ENCODE results near the gene ATF6. TPM values are rescaled to one million over a fixed set of nuclear protein-coding genes. Genes with fewer than 3 reads are reported as not detected.

The ATF6 gene
- total RNA-seq, 1 experiment from 2014 or later, result 56.3 TPM

DNA sequence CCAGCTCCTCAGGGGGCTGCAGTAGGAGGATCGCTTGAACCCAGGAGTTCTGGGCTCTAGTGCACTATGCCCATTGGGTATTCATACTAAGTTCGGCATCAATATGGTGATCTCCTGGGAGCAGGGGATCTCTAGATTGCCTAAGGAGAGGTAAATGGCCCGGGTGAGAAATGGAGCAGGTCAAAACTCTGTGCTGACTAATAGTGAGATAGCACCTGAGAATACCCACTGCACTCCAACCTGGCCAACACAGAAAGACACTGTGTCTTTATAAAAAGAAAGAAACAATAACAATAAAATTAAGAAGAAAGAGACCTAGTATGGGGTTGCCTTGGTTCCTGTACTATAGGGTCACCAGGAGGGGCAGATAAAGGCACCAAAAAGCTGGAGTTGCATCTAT is 30.3 kb upstream of the ATF6 start:
- H3K27me3 Mint-ChIP-seq (ENCODE audit: insufficient read depth, unreplicated experiment), result no peaks in the 10 kb centered on the region
- TSS peak; percentile 22 for BruUV-seq (replicated peaks)
- TF ChIP-seq CTCF (IDR thresholded peaks at IDR 0.05; ENCODE audit: unreplicated experiment), result no peak
- POLR2A ChIA-PET, result interaction anchor here (0.7 to 10.3 kb wide), 4 partner anchors 8 to 431 kb away, joined by 3 to 119 read pairs (median 31); partner anchors contain the start of gene DUSP12
- peak overlapping the region; percentile 87 for H3K27ac Mint-ChIP-seq (ENCODE audit: low read depth, unreplicated experiment)
- no peak for DNase-seq (ENCODE audit: unreplicated experiment)
- peaks cover 29% of the 10 kb centered on the region for H3K4me1 Mint-ChIP-seq (ENCODE audit: insufficient read depth, unreplicated experiment)
- H3K9me3 Mint-ChIP-seq (ENCODE audit: unreplicated experiment), result no peaks in the 10 kb centered on the region
- intact Hi-C loops (cut with micrococcal nuclease), result loop anchor here (10.0 kb wide), 1 partner anchor 511 kb away; the partner anchor contains the start of genes APOA2 and TOMM40L
- H3K4me3 Mint-ChIP-seq (ENCODE audit: unreplicated experiment), result peak overlapping the region; percentile 56
- CTCF ChIA-PET, result interaction anchor here (0.9 to 10.2 kb wide), 8 partner anchors 7 to 544 kb away, joined by 4 to 121 read pairs (median 6); partner anchors contain the start of genes DUSP12, FCRLA and SDHC
- no peaks in the 10 kb centered on the region for H3K36me3 Mint-ChIP-seq (ENCODE audit: insufficient read depth, unreplicated experiment)

DNA sequence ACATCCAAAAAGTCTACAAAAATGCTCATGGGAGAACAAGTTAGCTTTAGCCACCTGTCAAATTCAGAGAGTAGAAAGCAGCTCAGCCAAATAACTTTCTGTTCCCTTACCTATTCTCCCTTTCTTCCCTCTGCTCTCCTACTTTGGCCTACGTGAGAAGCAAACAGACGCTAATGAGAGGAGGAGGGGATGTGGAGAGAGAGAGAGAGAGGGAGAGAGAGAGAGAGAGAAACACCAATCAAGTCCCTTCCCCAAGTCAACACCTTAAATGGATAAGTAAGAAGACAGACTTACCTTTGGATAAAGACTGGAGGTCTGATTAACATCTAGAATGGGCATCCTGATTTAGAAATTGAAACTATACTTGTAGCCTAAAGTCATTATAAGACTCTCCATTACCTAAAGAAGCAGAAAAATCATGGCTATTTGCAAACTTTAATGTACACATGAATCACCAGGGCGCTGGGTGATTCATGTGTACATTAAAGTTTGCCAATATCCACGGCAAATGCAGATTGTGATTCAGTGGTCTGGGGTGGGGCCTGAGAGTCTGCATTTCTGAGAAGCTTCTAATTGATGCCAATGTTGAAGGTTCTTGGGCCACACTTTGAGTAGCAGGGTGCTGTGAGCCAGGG is 29.7 kb upstream of the ATF6 start:
- peak; percentile 88 for DNase-seq (ENCODE audit: unreplicated experiment)
- no peak for TF ChIP-seq CTCF (IDR thresholded peaks at IDR 0.05; ENCODE audit: unreplicated experiment)
- H3K4me3 Mint-ChIP-seq (ENCODE audit: unreplicated experiment), result peak overlapping the region; percentile 56
- CTCF ChIA-PET, result interaction anchor here (0.7 to 10.2 kb wide), 10 partner anchors 7 to 534 kb away, joined by 3 to 121 read pairs (median 8); partner anchors contain the start of genes DUSP12, FCRLA, NDUFS2 and SDHC
- POLR2A ChIA-PET, result interaction anchor here (0.7 to 10.3 kb wide), 8 partner anchors 9 to 511 kb away, joined by 3 to 119 read pairs (median 4); partner anchors contain the start of genes DUSP12 and TOMM40L
- peak overlapping the region; percentile 87 for H3K27ac Mint-ChIP-seq (ENCODE audit: low read depth, unreplicated experiment)
- peaks cover 29% of the 10 kb centered on the region for H3K4me1 Mint-ChIP-seq (ENCODE audit: insufficient read depth, unreplicated experiment)
- no TSS peak for BruUV-seq (replicated peaks)
- intact Hi-C loops (cut with micrococcal nuclease), result loop anchor here (10.0 kb wide), 1 partner anchor 512 kb away; the partner anchor contains the start of genes APOA2 and TOMM40L
- H3K27me3 Mint-ChIP-seq (ENCODE audit: insufficient read depth, unreplicated experiment), result no peaks in the 10 kb centered on the region
- no peaks in the 10 kb centered on the region for H3K36me3 Mint-ChIP-seq (ENCODE audit: insufficient read depth, unreplicated experiment)
- no peaks in the 10 kb centered on the region for H3K9me3 Mint-ChIP-seq (ENCODE audit: unreplicated experiment)

GRCh38 chr1:161737625-161738024 is 28.5 kb upstream of the ATF6 start:
- no TSS peak for BruUV-seq (replicated peaks)
- intact Hi-C loops (cut with micrococcal nuclease), result loop anchor here (1.0 to 10.0 kb wide), 2 partner anchors 90 to 513 kb away; partner anchors contain the start of genes APOA2 and TOMM40L
- Mint-ChIP-seq H3K27me3 (ENCODE audit: insufficient read depth, unreplicated experiment) (no peaks in the 10 kb centered on the region), H3K9me3 (ENCODE audit: unreplicated experiment) (no peaks in the 10 kb centered on the region), H3K4me3 (ENCODE audit: unreplicated experiment) (no peak overlapping the region), H3K27ac (ENCODE audit: low read depth, unreplicated experiment) (no peak overlapping the region), H3K4me1 (ENCODE audit: insufficient read depth, unreplicated experiment) (peaks cover 29% of the 10 kb centered on the region), H3K36me3 (ENCODE audit: insufficient read depth, unreplicated experiment) (no peaks in the 10 kb centered on the region)
- no peak for DNase-seq (ENCODE audit: unreplicated experiment)
- POLR2A ChIA-PET, result interaction anchor here (0.6 to 10.3 kb wide), 8 partner anchors 10 to 348 kb away, joined by 3 to 119 read pairs (median 4); partner anchors contain the start of gene DUSP12
- no peak for TF ChIP-seq CTCF (IDR thresholded peaks at IDR 0.05; ENCODE audit: unreplicated experiment)
- CTCF ChIA-PET, result interaction anchor here (0.6 to 10.2 kb wide), 24 partner anchors 8 to 536 kb away, joined by 3 to 121 read pairs (median 8); partner anchors contain the start of genes APOA2, DUSP12, FCRLA and NDUFS2
